Mesodermal cell (in vitro differentiated cells): ENCODE data around the gene FOXK1.

Experiments used
- H3K27ac ChIP-seq: 2 replicates; pipeline ENCODE4 v1.7.0; 2013; ENCODE audit warnings: mild to moderate bottlenecking, low read depth, low read length, moderate library complexity; ENCODE audit not compliant: severe bottlenecking
- H3K36me3 ChIP-seq: 2 replicates; pipeline ENCODE4 v1.7.1; 2013; ENCODE audit warnings: mild to moderate bottlenecking, low read length, moderate library complexity; ENCODE audit not compliant: control insufficient read depth, insufficient read depth
- H3K4me1 ChIP-seq: one replicate; pipeline ENCODE4 v1.7.1; 2013; ENCODE audit warnings: mild to moderate bottlenecking, low read length; ENCODE audit not compliant: insufficient read depth, control insufficient read depth, poor library complexity, severe bottlenecking
- H3K4me3 ChIP-seq: 2 replicates; pipeline ENCODE4 v1.7.0; 2013; ENCODE audit warnings: low read length, control low read depth, mild to moderate bottlenecking; ENCODE audit not compliant: insufficient read depth, poor library complexity, severe bottlenecking; ENCODE audit errors: extremely low read depth
- H3K9me3 ChIP-seq: 2 replicates; pipeline ENCODE4 v1.7.1; 2013; ENCODE audit warnings: mild to moderate bottlenecking, low read length, moderate library complexity; ENCODE audit not compliant: control insufficient read depth
- WGBS, 2 experiments: methylation state at CpG; one replicate each; pipeline ENCODE4 v1.1.5; 2013; ENCODE audit warnings: missing lambda C conversion rate in 2 of 2; ENCODE audit not compliant: insufficient coverage in 2 of 2; 5-methylcytosine and 5-hydroxymethylcytosine counted together

FOXK1 gene

DNA sequence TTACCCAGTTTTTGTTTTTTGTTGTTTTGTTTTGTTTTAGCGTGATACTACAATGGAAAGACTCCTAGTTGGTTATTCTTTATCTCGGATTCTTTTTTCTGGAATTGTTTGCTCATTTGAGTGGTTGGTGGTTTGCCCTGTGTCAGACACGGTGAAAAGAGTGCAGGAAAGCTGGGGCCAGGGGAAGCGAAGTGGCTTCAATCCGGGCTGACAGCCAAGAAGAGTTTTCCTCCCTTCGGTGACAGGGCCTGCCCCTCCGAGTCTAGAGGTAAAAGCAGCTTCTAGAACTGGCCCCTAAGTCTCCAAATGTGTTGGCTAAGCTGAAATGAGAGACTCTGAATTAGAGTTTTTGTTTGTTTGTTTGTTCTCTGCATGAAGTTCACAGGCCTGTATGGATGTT lies 87.7 kb downstream of the FOXK1 start:
- Histone ChIP-seq H3K27ac (no peak overlapping the region), H3K36me3 (peaks cover 49% of the 10 kb centered on the region), H3K4me3 (no peak overlapping the region), H3K9me3 (no peaks in the 10 kb centered on the region), H3K4me1 (peaks cover 4% of the 10 kb centered on the region)
- WGBS, 2 experiments, result 87 to 93% methylated on average over 7 of the region's 7 CpGs

DNA sequence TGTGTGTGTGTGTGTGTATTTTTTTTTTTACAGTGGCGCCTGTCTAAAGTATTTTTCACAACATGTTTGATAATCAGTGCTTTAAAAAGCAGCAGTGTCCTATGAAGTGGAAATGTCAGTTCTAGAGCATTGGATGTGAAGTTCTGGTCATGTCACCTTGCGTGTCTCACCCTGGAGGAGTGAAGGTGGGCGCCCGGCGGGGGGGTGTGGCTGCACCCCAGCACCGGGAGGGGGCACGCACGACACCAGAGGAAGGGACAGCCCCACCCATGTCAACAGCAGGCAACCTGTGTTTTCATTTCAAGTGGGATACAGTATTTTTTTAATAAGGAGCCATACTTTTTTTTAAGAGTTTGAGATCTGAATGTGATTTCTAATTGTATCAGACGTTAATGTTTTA lies 88.8 kb downstream of the FOXK1 start:
- peaks cover 4% of the 10 kb centered on the region for H3K4me1 ChIP-seq
- no peak overlapping the region for H3K4me3 ChIP-seq
- WGBS, 2 experiments, result 100% methylated on average over 2 to 4 of the region's 9 CpGs
- no peaks in the 10 kb centered on the region for H3K9me3 ChIP-seq
- H3K27ac ChIP-seq, result no peak overlapping the region
- peaks cover 39% of the 10 kb centered on the region for H3K36me3 ChIP-seq

DNA sequence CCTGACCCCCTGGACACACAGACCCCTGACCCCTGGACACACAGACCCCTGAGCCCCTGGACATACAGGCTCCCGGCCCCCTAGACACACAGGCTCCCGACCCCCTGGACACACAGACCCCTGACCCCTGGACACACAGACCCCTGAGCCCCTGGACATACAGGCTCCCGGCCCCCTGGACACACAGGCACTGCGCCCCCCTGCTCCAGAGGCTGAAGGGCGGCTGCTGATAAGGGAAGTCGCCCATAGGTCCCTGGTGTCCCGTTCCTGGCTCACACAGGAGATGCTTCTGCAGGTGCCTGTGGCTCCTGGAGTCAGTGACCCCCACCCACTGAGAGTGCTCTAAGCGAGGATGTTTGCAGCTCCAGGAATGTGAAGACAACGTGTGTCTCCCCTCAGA lies 89.6 kb downstream of the FOXK1 start:
- no peak overlapping the region for H3K27ac ChIP-seq
- H3K36me3 ChIP-seq, result peaks cover 32% of the 10 kb centered on the region
- H3K4me1 ChIP-seq, result peaks cover 4% of the 10 kb centered on the region
- H3K9me3 ChIP-seq, result no peaks in the 10 kb centered on the region
- WGBS, 2 experiments, result 91 to 93% methylated on average over 6 to 8 of the region's 9 CpGs
- no peak overlapping the region for H3K4me3 ChIP-seq

DNA sequence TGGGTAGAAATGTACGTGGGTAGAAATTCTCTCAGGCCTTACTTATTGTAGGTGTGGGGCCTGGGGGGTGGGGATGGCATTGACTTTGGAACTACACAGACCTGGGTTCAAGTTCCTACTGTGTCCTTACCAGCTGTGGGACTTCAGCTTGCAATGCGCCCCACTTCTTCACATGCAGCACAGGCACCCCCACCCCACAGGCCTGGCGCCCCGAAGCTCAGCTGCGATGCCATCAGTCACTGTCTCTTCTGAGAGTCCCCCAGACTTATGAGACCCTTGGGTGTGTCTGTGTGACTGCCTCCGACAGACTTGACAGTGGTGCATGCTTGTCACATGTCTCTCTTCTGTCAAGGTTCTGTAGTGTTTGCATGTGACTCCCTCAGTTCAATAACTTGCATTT lies 90.2 kb downstream of the FOXK1 start:
- H3K4me1 ChIP-seq, result peaks cover 4% of the 10 kb centered on the region

DNA sequence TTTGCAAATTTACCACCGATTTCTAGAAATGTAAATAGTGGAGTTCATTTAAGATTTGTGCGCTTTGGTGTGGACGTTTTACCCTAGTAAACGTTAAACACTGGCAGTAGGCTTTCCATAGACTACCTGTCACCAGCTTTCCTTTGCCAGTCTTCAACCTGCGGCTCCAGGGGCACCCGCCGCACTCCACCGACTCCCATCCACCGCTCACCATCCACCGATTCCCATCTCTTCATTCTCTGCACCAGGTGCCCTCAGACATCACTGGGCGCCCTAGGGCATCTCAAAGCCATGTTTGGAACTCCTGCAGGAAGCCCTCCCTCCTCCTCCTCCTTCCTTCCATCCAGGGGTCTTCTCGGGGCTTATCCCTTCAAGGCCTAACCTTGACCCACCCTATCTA lies 91.9 kb downstream of the FOXK1 start:
- no peaks in the 10 kb centered on the region for H3K9me3 ChIP-seq
- H3K27ac ChIP-seq, result no peak overlapping the region
- WGBS, 2 experiments, result 94 to 95% methylated on average over 9 to 11 of the region's 12 CpGs
- H3K4me3 ChIP-seq, result no peak overlapping the region
- H3K36me3 ChIP-seq, result peaks cover 25% of the 10 kb centered on the region
- peaks cover 4% of the 10 kb centered on the region for H3K4me1 ChIP-seq

More for the DNA sequence above, 90.2 kb downstream of the FOXK1 start:
- no peak overlapping the region for H3K4me3 ChIP-seq
- H3K36me3 ChIP-seq, result peaks cover 31% of the 10 kb centered on the region
- H3K27ac ChIP-seq, result no peak overlapping the region
- 95 to 96% methylated on average over 5 of the region's 6 CpGs for WGBS, 2 experiments
- H3K9me3 ChIP-seq, result no peaks in the 10 kb centered on the region

DNA sequence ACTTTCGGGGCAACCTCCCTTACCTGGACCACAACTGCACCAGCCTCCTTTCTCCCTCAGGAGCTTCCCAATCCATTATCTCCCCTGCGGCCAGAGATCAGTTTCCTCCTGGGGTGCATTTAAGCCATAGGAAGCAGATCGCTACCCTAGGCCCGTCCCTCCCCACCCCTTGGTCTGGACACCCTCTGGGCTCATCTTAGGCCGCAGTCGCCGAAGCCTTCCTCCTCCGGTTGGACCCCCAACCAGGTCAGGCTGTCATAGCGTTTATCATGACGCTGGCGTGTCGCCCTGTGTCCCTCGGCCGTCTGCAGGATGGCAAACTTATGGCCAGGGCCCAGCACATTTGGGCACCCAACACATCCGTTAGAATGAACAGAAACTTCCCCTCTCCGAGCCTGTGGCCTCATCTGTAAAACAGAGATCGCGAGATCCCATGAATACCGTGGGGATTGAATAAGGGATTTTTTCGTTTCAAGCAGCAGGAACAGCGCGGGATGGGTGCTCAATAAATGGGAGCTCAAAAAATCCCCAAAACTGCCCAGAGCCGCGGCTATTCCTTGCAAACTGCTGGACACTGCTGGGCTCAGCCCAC lies 92.7 kb downstream of the FOXK1 start:
- H3K36me3 ChIP-seq, result peaks cover 22% of the 10 kb centered on the region
- H3K4me3 ChIP-seq, result peak overlapping the region; percentile 97
- no peaks in the 10 kb centered on the region for H3K9me3 ChIP-seq
- peaks cover 4% of the 10 kb centered on the region for H3K4me1 ChIP-seq
- peak overlapping the region; percentile 92 for H3K27ac ChIP-seq
- 48 to 53% methylated on average over 19 to 21 of the region's 24 CpGs for WGBS, 2 experiments

DNA sequence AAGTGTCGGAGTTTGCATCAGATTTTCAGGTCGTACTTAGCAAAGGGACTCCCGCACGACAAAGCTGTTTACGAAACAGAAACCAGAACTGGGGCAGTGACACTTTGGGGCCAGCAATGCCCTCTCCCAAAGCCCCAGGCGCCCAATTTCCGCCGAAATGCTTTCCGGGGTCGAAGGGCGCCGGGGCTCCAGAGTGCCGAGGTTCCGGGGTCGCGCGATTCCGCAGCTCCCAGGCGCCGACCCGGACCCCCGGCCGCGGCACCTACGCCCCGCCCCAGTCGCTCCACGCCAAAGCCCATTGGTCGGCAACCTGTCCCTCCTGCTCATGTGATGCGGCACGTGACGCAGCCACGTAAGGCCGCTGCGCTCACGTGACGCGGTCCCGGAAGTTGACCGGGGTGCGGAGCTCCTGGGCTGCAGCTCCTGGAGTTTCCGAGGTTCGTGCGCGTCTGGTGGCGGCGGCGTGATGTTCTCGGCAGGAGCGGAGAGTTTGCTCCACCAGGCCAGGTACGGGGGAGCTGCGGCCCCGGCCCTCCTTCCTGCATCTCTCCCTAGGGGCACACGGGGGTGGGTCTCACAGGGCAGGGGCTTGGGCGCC lies 93.3 kb downstream of the FOXK1 start, which contains the start of gene AP5Z1:
TSS of gene AP5Z1 (plus strand) at position 374 of the 598 bp plus-strand sequence. CDS start at position 467, 93 bp downstream.
- peaks cover 26% of the 10 kb centered on the region for H3K36me3 ChIP-seq
- H3K4me1 ChIP-seq, result peaks cover 4% of the 10 kb centered on the region
- H3K27ac ChIP-seq, result peak within 1 kb of the TSS; percentile 92
- no peaks in the 10 kb centered on the region for H3K9me3 ChIP-seq
- peak within 1 kb of the TSS; percentile 97 for H3K4me3 ChIP-seq
- WGBS, 2 experiments, result 0% methylated on average over 52 to 53 of the region's 55 CpGs

DNA sequence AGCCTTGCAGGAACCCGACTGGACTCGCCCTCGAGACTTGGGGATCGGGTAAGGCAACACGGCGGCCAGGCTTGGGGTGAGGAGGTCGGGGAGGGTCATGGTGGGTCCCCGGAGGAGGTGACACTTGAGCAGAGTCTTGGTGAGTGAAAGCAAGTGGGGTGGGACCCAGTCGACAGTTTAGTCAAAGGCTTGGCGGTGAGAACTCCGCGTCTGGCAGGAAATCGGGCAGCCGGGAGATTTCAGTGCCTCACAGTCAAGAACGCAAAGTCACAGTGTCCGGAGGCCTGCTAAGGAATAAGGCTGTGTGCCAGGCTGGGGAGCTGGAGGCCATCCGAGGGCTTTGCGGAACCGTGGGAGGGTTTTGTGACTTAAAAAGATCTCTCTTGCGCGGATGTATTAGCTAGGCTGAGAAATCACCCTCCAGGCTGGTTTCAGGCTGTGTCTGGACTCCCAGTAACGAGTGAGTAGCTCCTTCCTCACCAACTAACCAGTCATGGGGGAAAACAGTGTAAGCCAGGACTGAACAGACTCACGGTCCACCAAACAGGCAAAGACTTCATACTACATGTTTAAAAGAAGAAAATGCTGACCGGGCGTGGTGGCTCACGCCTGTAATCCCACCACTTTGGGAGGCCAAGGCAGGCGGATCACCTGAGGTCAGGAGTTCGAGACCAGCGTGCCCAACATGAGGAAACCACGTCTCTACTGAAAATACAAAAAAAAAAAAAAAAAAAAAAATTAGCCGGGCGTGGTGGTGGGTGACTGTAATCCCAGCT lies 93.9 kb downstream of the FOXK1 start:
- H3K36me3 ChIP-seq, result peaks cover 31% of the 10 kb centered on the region
- WGBS, 2 experiments, result 20 to 23% methylated on average over 20 to 24 of the region's 32 CpGs
- H3K4me1 ChIP-seq, result peaks cover 4% of the 10 kb centered on the region
- H3K27ac ChIP-seq, result peak overlapping the region; percentile 92
- H3K4me3 ChIP-seq, result peak overlapping the region; percentile 97
- H3K9me3 ChIP-seq, result no peaks in the 10 kb centered on the region

DNA sequence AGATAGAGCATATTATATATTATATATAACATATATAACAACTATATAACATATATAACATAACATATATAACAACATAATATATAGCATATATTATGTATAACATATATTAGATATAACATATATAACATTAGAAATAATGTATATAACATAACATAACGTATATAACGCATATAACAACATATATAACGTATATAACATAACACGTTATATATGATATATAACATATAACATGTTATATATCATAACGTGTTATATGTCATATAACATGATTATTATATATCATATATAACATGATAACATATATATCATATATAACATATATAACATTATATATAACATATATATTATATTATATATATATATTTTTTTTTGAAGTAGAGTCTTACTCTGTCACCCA lies 97.0 kb downstream of the FOXK1 start:
- WGBS, 2 experiments, result no CpG with 5 or more reads among the region's 5 CpGs
- no peak overlapping the region for H3K27ac ChIP-seq
- H3K9me3 ChIP-seq, result no peaks in the 10 kb centered on the region
- peaks cover 48% of the 10 kb centered on the region for H3K36me3 ChIP-seq
- no peak overlapping the region for H3K4me3 ChIP-seq
- peaks cover 4% of the 10 kb centered on the region for H3K4me1 ChIP-seq

DNA sequence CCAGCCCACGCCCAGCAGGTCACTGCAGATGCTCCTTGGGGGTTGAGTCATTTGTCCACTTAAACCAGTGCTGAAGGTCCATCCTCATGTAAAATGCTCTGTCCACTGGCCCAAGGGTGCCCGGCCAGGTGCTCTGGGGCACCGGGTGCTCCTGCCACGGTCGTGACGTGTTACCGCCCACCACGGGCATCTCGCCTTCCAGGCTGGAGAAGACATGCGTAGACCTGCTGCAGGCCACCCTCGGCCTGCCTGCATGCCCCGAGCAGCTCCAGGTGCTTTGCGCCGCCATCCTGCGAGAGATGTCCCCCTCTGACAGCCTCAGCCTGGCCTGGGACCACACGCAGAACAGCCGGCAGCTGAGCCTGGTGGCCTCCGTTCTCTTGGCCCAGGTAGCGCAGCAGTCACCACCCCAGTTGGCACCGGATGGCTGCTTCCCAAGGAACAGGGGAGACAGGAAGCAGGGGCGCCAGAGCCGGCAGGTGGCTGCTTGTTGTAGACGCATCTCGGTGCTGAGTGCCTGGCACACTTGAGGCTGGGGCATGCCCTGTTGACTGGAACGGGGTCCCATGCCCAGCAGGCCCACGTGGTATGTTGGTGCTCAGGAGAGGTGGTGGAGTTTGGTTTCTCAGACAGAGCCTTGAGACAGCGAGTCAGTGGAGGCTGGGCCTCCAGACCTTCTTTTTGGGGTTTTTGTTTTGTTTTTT lies 99.4 kb downstream of the FOXK1 start:
- Histone ChIP-seq H3K27ac (no peak overlapping the region), H3K9me3 (no peaks in the 10 kb centered on the region), H3K4me3 (no peak overlapping the region), H3K4me1 (no peaks in the 10 kb centered on the region), H3K36me3 (peaks cover 66% of the 10 kb centered on the region)
- WGBS, 2 experiments, result 97 to 98% methylated on average over 25 to 27 of the region's 27 CpGs
